Mesenchymal stem cell (in vitro differentiated cells and primary cell): ENCODE data around the gene OSBPL1A.
A peak's percentile ranks its signal among the peaks of the same experiment; 100 is the strongest.

Source experiments
- DNase-seq: peaks from one replicate; pipeline ENCODE4 v3.0.0-alpha.2; 2013
- H2AFZ ChIP-seq: one replicate; pipeline ENCODE4 v1.6.1; 2013; ENCODE audit warnings: low read depth, mild to moderate bottlenecking, control low read depth, inconsistent platforms, low read length, moderate library complexity
- H2AK5ac ChIP-seq: 2 replicates; pipeline ENCODE4 v1.6.1; 2013; ENCODE audit warnings: low read length, moderate library complexity, mild to moderate bottlenecking, inconsistent platforms; ENCODE audit not compliant: severe bottlenecking
- H2BK120ac ChIP-seq: one replicate; pipeline ENCODE4 v1.6.1; 2013; ENCODE audit warnings: low read depth, mild to moderate bottlenecking, inconsistent platforms, low read length, moderate library complexity
- H2BK12ac ChIP-seq, 2 experiments: one replicate each; pipeline ENCODE4 v1.6.1; 2013; ENCODE audit warnings: inconsistent platforms in 2 of 2, low read length in 2 of 2, mild to moderate bottlenecking in 2 of 2, moderate library complexity in 2 of 2, control low read depth in 1 of 2
- H2BK15ac ChIP-seq: one replicate; pipeline ENCODE4 v1.6.1; 2013; ENCODE audit warnings: mild to moderate bottlenecking, low read depth, inconsistent platforms; ENCODE audit not compliant: poor library complexity, severe bottlenecking
- H2BK5ac ChIP-seq: 2 replicates; pipeline ENCODE4 v1.6.1; 2013; ENCODE audit warnings: low read depth, mild to moderate bottlenecking, low read length, control low read depth, inconsistent platforms; ENCODE audit not compliant: poor library complexity, severe bottlenecking
- H3K14ac ChIP-seq, 2 experiments: one replicate each; pipeline ENCODE4 v1.6.1; 2013; ENCODE audit warnings: inconsistent platforms in 2 of 2, low read length in 2 of 2, control low read depth in 1 of 2, mild to moderate bottlenecking in 1 of 2, moderate library complexity in 1 of 2
- H3K18ac ChIP-seq, 2 experiments: one replicate each; pipeline ENCODE4 v1.6.1; 2013; ENCODE audit warnings: inconsistent platforms in 2 of 2, low read length in 2 of 2, control low read depth in 1 of 2, low read depth in 1 of 2, mild to moderate bottlenecking in 1 of 2
- H3K23ac ChIP-seq, 2 experiments: one replicate each; pipeline ENCODE4 v1.6.1; 2013; ENCODE audit warnings: inconsistent platforms in 2 of 2, low read length in 2 of 2, mild to moderate bottlenecking in 2 of 2, moderate library complexity in 2 of 2, control low read depth in 1 of 2
- H3K27ac ChIP-seq: 2 replicates; pipeline ENCODE4 v1.5.1; 2013; ENCODE audit warnings: mild to moderate bottlenecking, moderate library complexity, low read length, control low read depth, inconsistent platforms; ENCODE audit not compliant: poor library complexity, severe bottlenecking
- H3K27me3 ChIP-seq, 2 experiments: 2 replicates each; pipeline versions ENCODE4 v1.6.1 to v1.7.0; 2013; ENCODE audit warnings: low read length in 2 of 2, mild to moderate bottlenecking in 2 of 2, moderate library complexity in 2 of 2, control low read depth in 1 of 2, inconsistent platforms in 1 of 2; ENCODE audit not compliant: control insufficient read depth in 1 of 2, insufficient read depth in 1 of 2
- H3K36me3 ChIP-seq, 2 experiments: 2 replicates each; pipeline versions ENCODE4 v1.6.1 to v1.7.0; 2013; ENCODE audit warnings: low read length in 2 of 2, control low read depth in 1 of 2, inconsistent platforms in 1 of 2, low read depth in 1 of 2, mild to moderate bottlenecking in 1 of 2; ENCODE audit not compliant: insufficient read depth in 2 of 2, control insufficient read depth in 1 of 2
- H3K4ac ChIP-seq, 2 experiments: one replicate each; pipeline ENCODE4 v1.6.1; 2013; ENCODE audit warnings: inconsistent platforms in 2 of 2, low read length in 2 of 2, mild to moderate bottlenecking in 2 of 2, moderate library complexity in 2 of 2, control low read depth in 1 of 2, low read depth in 1 of 2
- H3K4me1 ChIP-seq: 2 replicates; pipeline ENCODE4 v1.6.1; 2013; ENCODE audit warnings: low read depth, low read length, control low read depth; ENCODE audit not compliant: control insufficient read depth, insufficient read depth
- H3K4me2 ChIP-seq: 2 replicates; pipeline ENCODE4 v1.6.1; 2013; ENCODE audit warnings: low read length, mild to moderate bottlenecking, inconsistent platforms; ENCODE audit not compliant: poor library complexity, severe bottlenecking
- H3K4me3 ChIP-seq, 2 experiments: 2 replicates each; pipeline versions ENCODE4 v1.5.1 to v1.7.0; 2013; ENCODE audit warnings: low read length in 2 of 2, mild to moderate bottlenecking in 2 of 2, control low read depth in 1 of 2, low read depth in 1 of 2; ENCODE audit not compliant: insufficient read depth in 1 of 2
- H3K79me1 ChIP-seq: replicated peaks from 2 replicates; pipeline ENCODE4 v1.6.1; 2013; ENCODE audit warnings: mild to moderate bottlenecking, control low read depth, low read length, inconsistent platforms; ENCODE audit not compliant: poor library complexity, severe bottlenecking
- H3K9ac ChIP-seq: 2 replicates; pipeline ENCODE4 v1.7.0; 2013; ENCODE audit warnings: mild to moderate bottlenecking, low read length, moderate library complexity
- H3K9me3 ChIP-seq: 2 replicates; pipeline ENCODE4 v1.7.0; 2013; ENCODE audit warnings: mild to moderate bottlenecking, low read length; ENCODE audit not compliant: control insufficient read depth
- H4K8ac ChIP-seq: one replicate; pipeline ENCODE4 v1.6.1; 2013; ENCODE audit warnings: inconsistent platforms, mild to moderate bottlenecking, low read length, moderate library complexity
- H4K91ac ChIP-seq: one replicate; pipeline ENCODE4 v1.6.1; 2013; ENCODE audit warnings: mild to moderate bottlenecking, low read length, inconsistent platforms
- WGBS: methylation state at CpG from one replicate; pipeline ENCODE4 v1.1.7; 2013; ENCODE audit warnings: mixed read lengths; 5-methylcytosine and 5-hydroxymethylcytosine counted together

Gene OSBPL1A

GRCh38 chr18:24254071-24254470 is 143.6 kb downstream of the OSBPL1A start:
- Histone ChIP-seq H2AK5ac (no peak overlapping the region), H3K27ac (no peak overlapping the region), H3K4me1 (no peaks in the 10 kb centered on the region), H3K9me3 (peaks cover 2% of the 10 kb centered on the region), H2BK120ac (no peak overlapping the region), H3K27me3 (no peaks in the 10 kb centered on the region), H3K14ac (no peak overlapping the region), H3K9ac (no peak overlapping the region), H4K8ac (no peak overlapping the region), H3K4ac (no peak overlapping the region), H3K4me2 (no peak overlapping the region), H3K18ac (no peak overlapping the region), H2BK12ac (no peak overlapping the region), H4K91ac (no peak overlapping the region), H2BK15ac (no peak overlapping the region), H3K4me3 (no peak overlapping the region), H3K23ac (no peak overlapping the region), H3K36me3 (peaks cover 3 to 9% of the 10 kb centered on the region in 2 experiments), H2AFZ (no peak overlapping the region), H3K79me1 (peaks cover 22% of the 10 kb centered on the region), H2BK5ac (no peak overlapping the region)
- 100% methylated on average over 1 of the region's 1 CpG for WGBS
- DNase-seq: no peak

- no peak overlapping the region for H2BK15ac ChIP-seq
- WGBS: 93% methylated on average over 6 of the region's 6 CpGs
- no peaks in the 10 kb centered on the region for H3K9me3 ChIP-seq
Observed at GRCh38 chr18:24249716-24250115, 147.9 kb downstream of the OSBPL1A start.

GRCh38 chr18:24248359-24248758 is 149.3 kb downstream of the OSBPL1A start:
- no peak overlapping the region for H2BK15ac ChIP-seq
- DNase-seq: no peak
- 36% methylated on average over 1 of the region's 2 CpGs for WGBS

More at GRCh38 chr18:24249716-24250115, 147.9 kb downstream of the OSBPL1A start:
- no peak overlapping the region for H3K18ac ChIP-seq
- H3K4ac ChIP-seq: peak overlapping the region in 1 of 2 experiments; percentile 13
- H3K27ac ChIP-seq: no peak overlapping the region
- no peak overlapping the region for H2BK120ac ChIP-seq
- H3K23ac ChIP-seq: no peak overlapping the region
- H4K91ac ChIP-seq: no peak overlapping the region
- no peak overlapping the region for H3K4me2 ChIP-seq
- no peaks in the 10 kb centered on the region for H3K27me3 ChIP-seq
- H2BK12ac ChIP-seq: no peak overlapping the region
- peaks cover 20% of the 10 kb centered on the region for H3K79me1 ChIP-seq
- H3K4me1 ChIP-seq: no peaks in the 10 kb centered on the region
- peaks cover 3 to 21% of the 10 kb centered on the region in 2 experiments for H3K36me3 ChIP-seq
- no peak overlapping the region for H4K8ac ChIP-seq
- DNase-seq: no peak
- H2AFZ ChIP-seq: no peak overlapping the region
- no peak overlapping the region for H3K4me3 ChIP-seq
- H3K9ac ChIP-seq: no peak overlapping the region
- H2BK5ac ChIP-seq: no peak overlapping the region
- H2AK5ac ChIP-seq: no peak overlapping the region
- no peak overlapping the region for H3K14ac ChIP-seq

GRCh38 chr18:24246143-24246542 is 151.5 kb downstream of the OSBPL1A start:
- no peak overlapping the region for H3K23ac ChIP-seq
- H3K4ac ChIP-seq: no peak overlapping the region
- no peak overlapping the region for H3K4me2 ChIP-seq
- H3K18ac ChIP-seq: no peak overlapping the region
- H4K91ac ChIP-seq: no peak overlapping the region
- no peak overlapping the region for H2BK5ac ChIP-seq
- H2BK120ac ChIP-seq: no peak overlapping the region
- no peaks in the 10 kb centered on the region for H3K4me1 ChIP-seq
- H3K9ac ChIP-seq: no peak overlapping the region
- H2AK5ac ChIP-seq: no peak overlapping the region
- H3K14ac ChIP-seq: no peak overlapping the region
- no peak overlapping the region for H2AFZ ChIP-seq
- H3K9me3 ChIP-seq: no peaks in the 10 kb centered on the region
- H3K4me3 ChIP-seq: no peak overlapping the region
- 91% methylated on average over 1 of the region's 3 CpGs for WGBS
- peaks cover 18% of the 10 kb centered on the region for H3K79me1 ChIP-seq
- H3K27me3 ChIP-seq: no peaks in the 10 kb centered on the region
- H4K8ac ChIP-seq: no peak overlapping the region
- peaks cover 3 to 28% of the 10 kb centered on the region in 2 experiments for H3K36me3 ChIP-seq
- H2BK12ac ChIP-seq: no peak overlapping the region
- H2BK15ac ChIP-seq: no peak overlapping the region
- no peak overlapping the region for H3K27ac ChIP-seq
- DNase-seq: no peak

More at GRCh38 chr18:24248359-24248758, 149.3 kb downstream of the OSBPL1A start:
- Histone ChIP-seq H2BK120ac (no peak overlapping the region), H2BK12ac (no peak overlapping the region), H3K36me3 (peaks cover 3 to 26% of the 10 kb centered on the region in 2 experiments), H3K4ac (peak overlapping the region in 1 of 2 experiments; percentile 28), H3K23ac (no peak overlapping the region), H2AFZ (no peak overlapping the region), H3K18ac (no peak overlapping the region), H3K4me3 (no peak overlapping the region), H3K9me3 (no peaks in the 10 kb centered on the region), H3K14ac (no peak overlapping the region), H3K27me3 (no peaks in the 10 kb centered on the region), H3K4me1 (no peaks in the 10 kb centered on the region), H4K8ac (no peak overlapping the region), H2BK5ac (no peak overlapping the region), H3K79me1 (peaks cover 17% of the 10 kb centered on the region), H3K9ac (no peak overlapping the region), H3K4me2 (no peak overlapping the region), H3K27ac (no peak overlapping the region), H4K91ac (no peak overlapping the region), H2AK5ac (no peak overlapping the region)
